Muscle layer of colon (tissue), 2 donors: ENCODE data around the gene ZNF654.
A peak's percentile ranks its signal among the peaks of the same experiment; 100 is the strongest.
"Not testable (repeated sequence)": the region's sequence is repeated elsewhere in the genome, so short reads cannot be mapped to it uniquely, and the experiment has no call there.

ENCODE experiments used
- H3K27ac ChIP-seq: one replicate; pipeline ENCODE4 v1.7.0; 2013; ENCODE audit warnings: low read depth, mild to moderate bottlenecking, low read length, moderate library complexity
- H3K27me3 ChIP-seq, 2 donors: one replicate each; pipeline ENCODE4 v1.7.0; 2013; ENCODE audit warnings: low read length in 2 of 2, mild to moderate bottlenecking in 2 of 2; ENCODE audit not compliant: insufficient read depth in 2 of 2, control insufficient read depth in 1 of 2
- H3K36me3 ChIP-seq: one replicate; pipeline ENCODE4 v1.7.0; 2013; ENCODE audit warnings: mild to moderate bottlenecking, low read length; ENCODE audit not compliant: insufficient read depth
- H3K4me1 ChIP-seq: one replicate; pipeline ENCODE4 v1.7.0; 2013; ENCODE audit warnings: mild to moderate bottlenecking, low read length; ENCODE audit not compliant: insufficient read depth
- H3K4me3 ChIP-seq, 2 donors: one replicate each; pipeline ENCODE4 v1.7.0; 2013; ENCODE audit warnings: low read length in 2 of 2, low read depth in 1 of 2, mild to moderate bottlenecking in 1 of 2, moderate library complexity in 1 of 2
- H3K9ac ChIP-seq: one replicate; pipeline ENCODE4 v1.7.0; 2013; ENCODE audit warnings: low read length
- H3K9me3 ChIP-seq: one replicate; pipeline ENCODE4 v1.7.0; 2013; ENCODE audit warnings: mild to moderate bottlenecking, low read length
- donor health status: abdominal sarcoma.
- donor health status: Adenocarcinoma of cecum.

The ZNF654 gene

GRCh38 chr3:88058581-88059379, at the start of gene ZNF654, which contains the start of gene CGGBP1:
Gene ZNF654, plus strand, starts transcription at chr3:88059255. Its CDS starts 65 bp downstream, at chr3:88059320.
Gene CGGBP1, minus strand, starts transcription at chr3:88059005. Its CDS starts 3,029 bp downstream, at chr3:88055976.
- Histone ChIP-seq H3K4me1 (peaks cover 31% of the 10 kb centered on the region), H3K27me3 (no peaks in the 10 kb centered on the region), H3K36me3 (peaks cover 7% of the 10 kb centered on the region)

DNA sequence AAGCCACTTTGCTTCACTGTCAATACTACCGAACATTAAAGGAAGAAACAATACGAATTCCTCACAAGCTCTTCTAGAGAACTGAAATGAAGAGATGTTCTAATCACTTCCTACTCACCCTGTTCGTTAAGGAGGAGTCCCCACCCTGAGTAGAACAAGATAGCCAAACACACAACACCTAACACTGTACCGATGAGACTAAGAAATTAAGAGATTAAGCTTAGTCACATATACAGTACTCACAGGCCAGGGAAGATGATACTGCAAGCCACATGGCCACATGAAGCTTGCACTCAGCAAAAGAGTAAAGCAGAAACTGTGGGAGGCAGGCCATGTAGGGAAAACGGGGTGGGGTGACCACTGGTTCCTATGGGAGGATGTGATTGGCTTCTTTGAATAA, 48.2 kb upstream of the ZNF654 start:
- H3K4me3 ChIP-seq = no peak overlapping the region
- no peak overlapping the region for H3K9ac ChIP-seq
- H3K4me1 ChIP-seq = no peaks in the 10 kb centered on the region

More at GRCh38 chr3:88058581-88059379, at the start of gene ZNF654, which contains the start of gene CGGBP1:
- H3K9ac ChIP-seq = peak within 1 kb of the TSS; percentile 83
- no peaks in the 10 kb centered on the region for H3K9me3 ChIP-seq
- peak within 1 kb of the TSS; percentile 97 for H3K27ac ChIP-seq
- peak within 1 kb of the TSS; percentile 72 to 90 for H3K4me3 ChIP-seq

GRCh38 chr3:88013592-88013991, 45.5 kb upstream of the ZNF654 start:
- Histone ChIP-seq H3K36me3 (no peaks in the 10 kb centered on the region), H3K9ac (no peak overlapping the region), H3K27ac (no peak overlapping the region), H3K27me3 (no peaks in the 10 kb centered on the region), H3K4me3 (no peak overlapping the region), H3K9me3 (no peaks in the 10 kb centered on the region), H3K4me1 (no peaks in the 10 kb centered on the region)

More for the DNA sequence above, 48.2 kb upstream of the ZNF654 start:
- Histone ChIP-seq H3K27ac (no peak overlapping the region), H3K27me3 (no peaks in the 10 kb centered on the region), H3K36me3 (no peaks in the 10 kb centered on the region), H3K9me3 (no peaks in the 10 kb centered on the region)

DNA sequence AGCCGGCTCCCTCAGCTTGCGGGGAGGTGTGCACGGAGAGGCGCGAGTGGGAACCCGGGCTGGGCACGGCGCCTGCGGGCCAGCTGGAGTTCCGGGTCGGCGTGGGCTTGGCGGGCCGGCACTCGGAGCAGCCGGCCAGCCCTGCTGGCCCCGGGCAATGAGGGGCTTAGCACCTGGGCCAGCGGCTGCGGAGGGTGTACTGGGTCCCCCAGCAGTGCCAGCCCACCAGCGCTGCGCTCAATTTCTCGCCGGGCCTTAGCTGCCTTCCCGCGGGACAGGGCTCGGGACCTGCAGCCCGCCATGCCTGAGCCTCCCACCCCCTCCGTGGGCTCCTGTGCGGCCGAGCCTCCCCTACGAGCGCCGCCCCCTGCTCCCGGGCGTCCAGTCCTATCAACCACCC, 43.4 kb upstream of the ZNF654 start:
- not testable (repeated sequence) for H3K4me3 ChIP-seq, H3K36me3 ChIP-seq

DNA sequence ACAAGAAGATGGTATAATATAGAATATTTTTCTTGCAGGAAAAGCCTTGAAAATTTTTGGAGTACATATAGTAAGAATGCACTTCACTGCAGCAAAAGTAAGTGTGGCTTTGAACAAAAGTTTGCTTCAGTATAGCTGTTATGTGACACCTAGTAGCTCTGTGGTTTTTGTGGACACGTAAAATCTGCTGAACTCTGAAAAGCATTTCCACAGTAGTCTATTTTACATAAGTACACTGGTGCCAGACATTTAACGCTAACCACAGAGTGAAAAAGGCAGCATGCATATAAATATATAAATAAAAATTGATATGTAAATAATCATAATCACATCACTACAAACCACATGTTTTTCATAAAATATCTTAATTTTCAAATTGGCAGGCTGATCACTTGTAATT, 40.0 kb upstream of the ZNF654 start:
- no peaks in the 10 kb centered on the region for H3K9me3 ChIP-seq
- no peaks in the 10 kb centered on the region for H3K27me3 ChIP-seq
- no peaks in the 10 kb centered on the region for H3K4me1 ChIP-seq
- no peaks in the 10 kb centered on the region for H3K36me3 ChIP-seq
- no peak overlapping the region for H3K4me3 ChIP-seq
- H3K27ac ChIP-seq = no peak overlapping the region
- H3K9ac ChIP-seq = no peak overlapping the region

More for the DNA sequence above, 43.4 kb upstream of the ZNF654 start:
- H3K9me3 ChIP-seq, H3K27ac ChIP-seq, H3K9ac ChIP-seq, H3K4me1 ChIP-seq, H3K27me3 ChIP-seq: not testable (repeated sequence)

GRCh38 chr3:88025001-88025552, 34.0 kb upstream of the ZNF654 start:
- Histone ChIP-seq H3K27ac (no peak overlapping the region), H3K27me3 (no peaks in the 10 kb centered on the region), H3K9me3 (no peaks in the 10 kb centered on the region), H3K4me1 (no peaks in the 10 kb centered on the region), H3K9ac (no peak overlapping the region), H3K36me3 (no peaks in the 10 kb centered on the region), H3K4me3 (no peak overlapping the region)

DNA sequence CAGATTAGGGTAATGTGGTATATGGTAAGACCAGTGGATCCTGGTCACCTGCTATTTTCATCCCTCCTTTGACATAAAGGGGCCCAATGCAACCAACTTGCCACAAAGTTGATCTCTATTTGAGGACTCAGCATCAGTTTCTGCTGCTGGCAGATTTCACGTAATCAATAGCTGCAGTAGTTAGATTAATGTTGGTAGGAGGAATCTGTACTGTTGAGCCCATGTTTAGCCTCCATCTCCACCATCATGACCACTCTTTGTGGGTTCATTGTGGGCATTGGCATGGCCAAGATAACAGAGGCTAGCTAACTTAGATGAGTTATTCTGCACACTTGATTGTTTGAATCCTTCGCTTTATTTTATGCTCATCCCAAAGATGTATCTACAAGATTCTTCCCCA, 30.2 kb upstream of the ZNF654 start:
- no peaks in the 10 kb centered on the region for H3K27me3 ChIP-seq
- peaks cover 5% of the 10 kb centered on the region for H3K4me1 ChIP-seq
- no peak overlapping the region for H3K4me3 ChIP-seq
- no peaks in the 10 kb centered on the region for H3K36me3 ChIP-seq
- H3K27ac ChIP-seq = no peak overlapping the region
- no peaks in the 10 kb centered on the region for H3K9me3 ChIP-seq
- no peak overlapping the region for H3K9ac ChIP-seq

- Histone ChIP-seq H3K27me3 (no peaks in the 10 kb centered on the region), H3K4me3 (no peak overlapping the region), H3K36me3 (no peaks in the 10 kb centered on the region), H3K27ac (no peak overlapping the region), H3K9me3 (no peaks in the 10 kb centered on the region), H3K9ac (no peak overlapping the region), H3K4me1 (peaks cover 5% of the 10 kb centered on the region)
These were observed 28.8 kb upstream of the ZNF654 start for GRCh38 chr3:88030210-88030609.

- Histone ChIP-seq H3K27ac (peak overlapping the region; percentile 55), H3K9ac (peak overlapping the region; percentile 15), H3K9me3 (no peaks in the 10 kb centered on the region), H3K27me3 (no peaks in the 10 kb centered on the region), H3K4me1 (peaks cover 5% of the 10 kb centered on the region), H3K4me3 (peak overlapping the region; percentile 21 to 57), H3K36me3 (no peaks in the 10 kb centered on the region)
These were observed 27.4 kb upstream of the ZNF654 start for GRCh38 chr3:88031642-88032077.

- Histone ChIP-seq H3K4me3 (peak overlapping the region; percentile 21 to 57), H3K27me3 (no peaks in the 10 kb centered on the region), H3K27ac (peak overlapping the region; percentile 55), H3K9ac (peak overlapping the region; percentile 15), H3K4me1 (peaks cover 5% of the 10 kb centered on the region), H3K36me3 (no peaks in the 10 kb centered on the region), H3K9me3 (no peaks in the 10 kb centered on the region)
These were observed 26.8 kb upstream of the ZNF654 start for GRCh38 chr3:88032245-88032644.

DNA sequence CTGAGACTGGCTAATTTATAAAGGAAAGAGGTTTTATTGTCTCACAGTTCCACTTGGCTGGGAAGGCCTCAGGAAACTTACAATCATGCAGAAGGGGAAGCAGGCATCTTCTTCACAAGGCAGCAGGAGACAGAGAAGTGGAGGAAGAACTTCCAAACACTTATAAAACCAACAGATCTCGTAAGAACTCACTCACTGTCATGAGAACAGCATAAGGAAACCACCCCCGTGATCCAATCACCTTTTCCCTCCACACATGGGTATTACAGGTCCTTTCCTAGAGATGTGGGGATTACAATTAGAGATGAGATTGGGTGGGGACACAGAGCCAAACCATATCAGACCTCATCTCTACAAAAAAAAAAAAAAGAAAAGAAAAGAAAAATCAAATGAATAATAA, 26.0 kb upstream of the ZNF654 start:
- no peaks in the 10 kb centered on the region for H3K36me3 ChIP-seq
- peaks cover 5% of the 10 kb centered on the region for H3K4me1 ChIP-seq
- no peak overlapping the region for H3K4me3 ChIP-seq
- no peak overlapping the region for H3K9ac ChIP-seq
- H3K9me3 ChIP-seq = no peaks in the 10 kb centered on the region
- H3K27me3 ChIP-seq = no peaks in the 10 kb centered on the region
- no peak overlapping the region for H3K27ac ChIP-seq
